Measurements from ENCODE around the gene SOX12. TPM values are rescaled to one million over a fixed set of nuclear protein-coding genes. Genes with fewer than 3 reads are reported as not detected.

The SOX12 gene
- total RNA-seq, 1 experiment from 2014 or later: 41.0 TPM

- no peak for TF ChIP-seq CTCF (conservative IDR thresholded peaks at IDR 0.05; ENCODE audit: low read depth, low read length)
- no peak for TF ChIP-seq EZH2 (IDR thresholded peaks at IDR 0.05; ENCODE audit: borderline replicate concordance, low read depth, low read length, poor library complexity, severe bottlenecking)
- CTCF ChIA-PET: no interaction called here
- no peaks in the 10 kb centered on the region for H3K9me3 ChIP-seq (ENCODE audit: low read depth, low read length, poor library complexity, severe bottlenecking)
- H3K4me1 ChIP-seq (ENCODE audit: insufficient read depth, low read length, poor library complexity, severe bottlenecking): peaks cover 23% of the 10 kb centered on the region
- peak overlapping the region; percentile 12 for H3K27ac ChIP-seq (ENCODE audit: low read depth, low read length, poor library complexity, severe bottlenecking)
- intact Hi-C loops (cut with micrococcal nuclease; ENCODE audit: unreplicated experiment): no loop called here
- no peaks in the 10 kb centered on the region for H3K36me3 ChIP-seq (ENCODE audit: insufficient read depth, low read length, poor library complexity, severe bottlenecking)
- DNase-seq (ENCODE audit: low spot score): no peak
- POLR2A ChIA-PET (ENCODE audit: low non-redundant PET): no interaction called here
- no peak overlapping the region for H3K4me3 ChIP-seq (ENCODE audit: low read depth, low read length, poor library complexity, severe bottlenecking)
- BruUV-seq (replicated peaks): no TSS peak
- H3K27me3 ChIP-seq (replicated peaks; ENCODE audit: insufficient read depth, low read depth, low read length, poor library complexity): no peaks in the 10 kb centered on the region
These were observed 31.4 kb downstream of the SOX12 start for GRCh38 chr20:356745-357144.

GRCh38 chr20:358891-359555 is 33.7 kb downstream of the SOX12 start:
- H3K4me1 ChIP-seq (ENCODE audit: insufficient read depth, low read length, poor library complexity, severe bottlenecking): peaks cover 41% of the 10 kb centered on the region
- CTCF ChIA-PET: no interaction called here
- H3K9me3 ChIP-seq (ENCODE audit: low read depth, low read length, poor library complexity, severe bottlenecking): no peaks in the 10 kb centered on the region
- H3K27me3 ChIP-seq (replicated peaks; ENCODE audit: insufficient read depth, low read depth, low read length, poor library complexity): no peaks in the 10 kb centered on the region
- H3K4me3 ChIP-seq (ENCODE audit: low read depth, low read length, poor library complexity, severe bottlenecking): no peak overlapping the region
- DNase-seq (ENCODE audit: low spot score): no peak
- TF ChIP-seq EZH2 (IDR thresholded peaks at IDR 0.05; ENCODE audit: borderline replicate concordance, low read depth, low read length, poor library complexity, severe bottlenecking): no peak
- no peak for TF ChIP-seq CTCF (conservative IDR thresholded peaks at IDR 0.05; ENCODE audit: low read depth, low read length)
- no peaks in the 10 kb centered on the region for H3K36me3 ChIP-seq (ENCODE audit: insufficient read depth, low read length, poor library complexity, severe bottlenecking)
- no peak overlapping the region for H3K27ac ChIP-seq (ENCODE audit: low read depth, low read length, poor library complexity, severe bottlenecking)
- POLR2A ChIA-PET (ENCODE audit: low non-redundant PET): no interaction called here
- BruUV-seq (replicated peaks): no TSS peak
- intact Hi-C loops (cut with micrococcal nuclease; ENCODE audit: unreplicated experiment): no loop called here

GRCh38 chr20:361561-361960 is 36.2 kb downstream of the SOX12 start:
- ChIA-PET POLR2A (ENCODE audit: low non-redundant PET) (interaction anchor here (0.5 to 2.2 kb wide), 2 partner anchors 21 to 30 kb away, joined by 4 to 6 read pairs; no protein-coding TSS in a partner anchor), CTCF (interaction anchor here (0.8 kb wide), 1 partner anchor 284 kb away, joined by 4 read pairs; no protein-coding TSS in a partner anchor)
- no peak overlapping the region for H3K4me3 ChIP-seq (ENCODE audit: low read depth, low read length, poor library complexity, severe bottlenecking)
- TF ChIP-seq CTCF (conservative IDR thresholded peaks at IDR 0.05; ENCODE audit: low read depth, low read length): no peak
- no peak for TF ChIP-seq EZH2 (IDR thresholded peaks at IDR 0.05; ENCODE audit: borderline replicate concordance, low read depth, low read length, poor library complexity, severe bottlenecking)
- DNase-seq (ENCODE audit: low spot score): peak; percentile 63
- H3K4me1 ChIP-seq (ENCODE audit: insufficient read depth, low read length, poor library complexity, severe bottlenecking): peaks cover 37% of the 10 kb centered on the region
- no peaks in the 10 kb centered on the region for H3K27me3 ChIP-seq (replicated peaks; ENCODE audit: insufficient read depth, low read depth, low read length, poor library complexity)
- H3K9me3 ChIP-seq (ENCODE audit: low read depth, low read length, poor library complexity, severe bottlenecking): no peaks in the 10 kb centered on the region
- BruUV-seq (replicated peaks): no TSS peak
- intact Hi-C loops (cut with micrococcal nuclease; ENCODE audit: unreplicated experiment): loop anchor here (1.0 kb wide), 1 partner anchor 46 kb away; no protein-coding TSS in a partner anchor
- H3K36me3 ChIP-seq (ENCODE audit: insufficient read depth, low read length, poor library complexity, severe bottlenecking): no peaks in the 10 kb centered on the region
- H3K27ac ChIP-seq (ENCODE audit: low read depth, low read length, poor library complexity, severe bottlenecking): peak overlapping the region; percentile 17

All from A673 (cell line).